Osteocyte (in vitro differentiated cells): Measurements from ENCODE around the gene FHL1. TPM values are rescaled to one million over a fixed set of nuclear protein-coding genes. Genes with fewer than 3 reads are reported as not detected.

Experiments
- DNase-seq: peaks from one replicate; pipeline ENCODE4 v3.0.0; 2021; ENCODE audit warnings: mixed read lengths; ENCODE audit not compliant: unreplicated experiment; ENCODE audit errors: extremely low spot score
- H3K27ac Mint-ChIP-seq: one replicate; pipeline ENCODE4 v1.8.0; 2021; ENCODE audit warnings: mild to moderate bottlenecking, mixed read lengths; ENCODE audit not compliant: unreplicated experiment
- H3K27me3 Mint-ChIP-seq: one replicate; pipeline ENCODE4 v1.8.0; 2021; ENCODE audit warnings: mixed read lengths; ENCODE audit not compliant: unreplicated experiment
- H3K36me3 Mint-ChIP-seq: one replicate; pipeline ENCODE4 v1.8.0; 2021; ENCODE audit warnings: mixed read lengths; ENCODE audit not compliant: unreplicated experiment
- H3K4me1 Mint-ChIP-seq: one replicate; pipeline ENCODE4 v1.8.0; 2021; ENCODE audit warnings: mixed read lengths; ENCODE audit not compliant: unreplicated experiment
- H3K4me3 Mint-ChIP-seq: one replicate; pipeline ENCODE4 v1.8.0; 2021; ENCODE audit warnings: mild to moderate bottlenecking, moderate library complexity, mixed read lengths; ENCODE audit not compliant: unreplicated experiment
- H3K9me3 Mint-ChIP-seq: one replicate; pipeline ENCODE4 v1.8.0; 2021; ENCODE audit warnings: mixed read lengths; ENCODE audit not compliant: unreplicated experiment
- CTCF ChIP-seq: fragments of 200-600 bp; sonication (generic); IDR thresholded peaks from 2 replicates; pipeline ENCODE4 v1.5.0; 2021; ENCODE audit warnings: antibody characterized with exemption, mild to moderate bottlenecking, moderate library complexity
- total RNA-seq: library from RNA; stranded (reverse); gene quantifications from 2 replicates; pipeline ENCODE4 v1.2.1, GENCODE V29; 2021

The FHL1 gene
- total RNA-seq, 1 donor from 2014 or later, result 1,725 TPM

- DNase-seq, result no peak
- Mint-ChIP-seq H3K27ac (peak overlapping the region; percentile 93), H3K36me3 (peaks cover 15% of the 10 kb centered on the region), H3K9me3 (peaks cover 6% of the 10 kb centered on the region), H3K4me1 (peaks cover 94% of the 10 kb centered on the region), H3K4me3 (no peak overlapping the region), H3K27me3 (no peaks in the 10 kb centered on the region)
- TF ChIP-seq CTCF, result peak; percentile 47
These were observed 53.1 kb downstream of the FHL1 start for GRCh38 chrX:136200466-136200865.

GRCh38 chrX:136201601-136202000 is 54.3 kb downstream of the FHL1 start:
- Mint-ChIP-seq H3K4me3 (no peak overlapping the region), H3K36me3 (peaks cover 16% of the 10 kb centered on the region), H3K27me3 (no peaks in the 10 kb centered on the region), H3K4me1 (peaks cover 91% of the 10 kb centered on the region), H3K9me3 (peaks cover 6% of the 10 kb centered on the region), H3K27ac (peak overlapping the region; percentile 93)
- DNase-seq, result no peak
- TF ChIP-seq CTCF, result no peak

- Mint-ChIP-seq H3K27ac (peak overlapping the region; percentile 93), H3K36me3 (peaks cover 24% of the 10 kb centered on the region), H3K27me3 (no peaks in the 10 kb centered on the region), H3K4me1 (peaks cover 85% of the 10 kb centered on the region), H3K9me3 (peaks cover 6% of the 10 kb centered on the region), H3K4me3 (no peak overlapping the region)
- DNase-seq, result no peak
- no peak for TF ChIP-seq CTCF
These were observed 55.6 kb downstream of the FHL1 start for GRCh38 chrX:136202889-136203288.

- Mint-ChIP-seq H3K27me3 (no peaks in the 10 kb centered on the region), H3K27ac (peak overlapping the region; percentile 93), H3K4me1 (peaks cover 80% of the 10 kb centered on the region), H3K9me3 (peaks cover 5% of the 10 kb centered on the region), H3K4me3 (no peak overlapping the region), H3K36me3 (peaks cover 24% of the 10 kb centered on the region)
- DNase-seq, result no peak
- no peak for TF ChIP-seq CTCF
These were observed 56.1 kb downstream of the FHL1 start for GRCh38 chrX:136203438-136203837.

GRCh38 chrX:136203951-136204350 is 56.6 kb downstream of the FHL1 start:
- no peak for DNase-seq
- H3K4me3 Mint-ChIP-seq, result no peak overlapping the region
- H3K4me1 Mint-ChIP-seq, result peaks cover 78% of the 10 kb centered on the region
- H3K27ac Mint-ChIP-seq, result peak overlapping the region; percentile 93
- H3K36me3 Mint-ChIP-seq, result peaks cover 20% of the 10 kb centered on the region
- H3K27me3 Mint-ChIP-seq, result no peaks in the 10 kb centered on the region
- H3K9me3 Mint-ChIP-seq, result no peaks in the 10 kb centered on the region
- TF ChIP-seq CTCF, result no peak
